ENCODE results near the gene TMEM95. TPM values are rescaled to one million over a fixed set of nuclear protein-coding genes. Genes with fewer than 3 reads are reported as not detected.

TMEM95 gene
- total and polyA plus RNA-seq, 2 of the 8 experiments (the other 6 are each of a cell fraction or from before 2014, with no cell fraction given), result not detected

GRCh38 chr17:7336240-7337175 is 18.4 kb upstream of the TMEM95 start, which contains the start of gene ACAP1 (continued):
- TF ChIP-seq CHD7 (IDR thresholded peaks at IDR 0.05; ENCODE audit: insufficient replicate concordance, low read length) (no peak), ASH2L (IDR thresholded peaks at IDR 0.05; ENCODE audit: low read length) (peak; percentile 85), SIN3A (conservative IDR thresholded peaks at IDR 0.05 in 1 of 2, IDR thresholded peaks at IDR 0.05 in 1 of 2; ENCODE audit: low read depth in 1 of 2, low read length in 2 of 2) (no peak), CREB1 (IDR thresholded peaks at IDR 0.05) (no peak), POLR2AphosphoS5 (IDR thresholded peaks at IDR 0.05; ENCODE audit: low read depth, low read length) (no peak; the same call in 1 of the 2 replicates), CHD1 (IDR thresholded peaks at IDR 0.05; ENCODE audit: low read depth, low read length) (no peak), SRF (IDR thresholded peaks at IDR 0.05; ENCODE audit: low read depth, low read length) (no peak), CTBP2 (IDR thresholded peaks at IDR 0.05; ENCODE audit: borderline replicate concordance, insufficient read depth, insufficient read length, low read length) (peak; percentile 73)
- TF ChIP-seq, protein P1, sequence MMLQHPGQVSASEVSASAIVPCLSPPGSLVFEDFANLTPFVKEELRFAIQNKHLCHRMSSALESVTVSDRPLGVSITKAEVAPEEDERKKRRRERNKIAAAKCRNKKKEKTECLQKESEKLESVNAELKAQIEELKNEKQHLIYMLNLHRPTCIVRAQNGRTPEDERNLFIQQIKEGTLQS (IDR thresholded peaks at IDR 0.05; ENCODE audit: insufficient read depth, low read depth, low read length), result no peak

Data from H1 (cell line).